ENCODE measurements around the gene SRC.

Gene SRC

DNA sequence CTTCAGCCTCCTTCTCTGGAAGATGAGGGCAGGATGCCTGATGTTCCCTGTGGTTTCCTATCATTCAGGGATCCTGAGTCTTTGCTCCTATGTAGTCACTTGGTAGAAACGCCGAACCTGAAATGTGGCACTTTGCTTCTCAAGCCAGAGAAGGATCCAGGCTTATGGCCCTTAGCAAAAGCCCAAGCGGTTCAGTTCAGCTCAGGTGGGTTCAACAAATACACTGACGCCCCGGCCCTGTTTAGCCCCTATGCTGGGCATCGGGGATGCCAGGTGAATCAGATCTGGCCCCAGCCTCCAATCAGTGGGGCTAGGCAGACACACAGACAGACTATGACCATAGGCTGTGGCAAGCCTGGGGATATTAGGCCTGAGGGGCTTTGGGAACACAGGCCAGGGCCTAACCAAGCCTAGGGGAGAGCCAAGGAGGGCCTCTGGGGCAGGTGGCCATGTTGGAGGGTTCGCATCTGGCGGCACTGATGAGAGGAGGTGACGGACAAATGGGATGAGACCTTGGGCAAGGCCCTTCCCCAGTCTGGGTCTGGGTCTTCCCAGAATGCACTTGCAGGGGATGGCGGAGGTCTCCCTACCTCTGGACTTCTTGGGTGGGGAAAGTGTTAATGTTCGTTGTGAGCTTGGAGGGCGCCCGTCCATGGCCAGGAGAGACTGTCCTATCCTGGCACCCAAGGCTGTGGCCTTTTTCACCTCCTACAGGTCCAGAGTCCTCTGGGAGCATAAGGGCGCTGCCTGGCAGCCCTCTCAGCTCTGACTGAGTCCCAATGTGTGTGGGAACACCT lies 17.6 kb upstream of the SRC start:
- Histone ChIP-seq H3K36me3 (no peaks in the 10 kb centered on the region), H3K4me3 (ENCODE audit: low read depth in 1 of 2, low read length in 1 of 2) (no peak overlapping the region), H3K27ac (no peak overlapping the region), H3K4me1 (ENCODE audit: control insufficient read depth in 1 of 2, insufficient read depth in 1 of 2, low read depth in 1 of 2, low read length in 1 of 2) (no peaks in the 10 kb centered on the region), H3K9me3 (no peaks in the 10 kb centered on the region), H3K27me3 (no peaks in the 10 kb centered on the region)
- TF ChIP-seq, protein P1, sequence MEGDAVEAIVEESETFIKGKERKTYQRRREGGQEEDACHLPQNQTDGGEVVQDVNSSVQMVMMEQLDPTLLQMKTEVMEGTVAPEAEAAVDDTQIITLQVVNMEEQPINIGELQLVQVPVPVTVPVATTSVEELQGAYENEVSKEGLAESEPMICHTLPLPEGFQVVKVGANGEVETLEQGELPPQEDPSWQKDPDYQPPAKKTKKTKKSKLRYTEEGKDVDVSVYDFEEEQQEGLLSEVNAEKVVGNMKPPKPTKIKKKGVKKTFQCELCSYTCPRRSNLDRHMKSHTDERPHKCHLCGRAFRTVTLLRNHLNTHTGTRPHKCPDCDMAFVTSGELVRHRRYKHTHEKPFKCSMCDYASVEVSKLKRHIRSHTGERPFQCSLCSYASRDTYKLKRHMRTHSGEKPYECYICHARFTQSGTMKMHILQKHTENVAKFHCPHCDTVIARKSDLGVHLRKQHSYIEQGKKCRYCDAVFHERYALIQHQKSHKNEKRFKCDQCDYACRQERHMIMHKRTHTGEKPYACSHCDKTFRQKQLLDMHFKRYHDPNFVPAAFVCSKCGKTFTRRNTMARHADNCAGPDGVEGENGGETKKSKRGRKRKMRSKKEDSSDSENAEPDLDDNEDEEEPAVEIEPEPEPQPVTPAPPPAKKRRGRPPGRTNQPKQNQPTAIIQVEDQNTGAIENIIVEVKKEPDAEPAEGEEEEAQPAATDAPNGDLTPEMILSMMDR (IDR thresholded peaks at IDR 0.05), result no peak

DNA sequence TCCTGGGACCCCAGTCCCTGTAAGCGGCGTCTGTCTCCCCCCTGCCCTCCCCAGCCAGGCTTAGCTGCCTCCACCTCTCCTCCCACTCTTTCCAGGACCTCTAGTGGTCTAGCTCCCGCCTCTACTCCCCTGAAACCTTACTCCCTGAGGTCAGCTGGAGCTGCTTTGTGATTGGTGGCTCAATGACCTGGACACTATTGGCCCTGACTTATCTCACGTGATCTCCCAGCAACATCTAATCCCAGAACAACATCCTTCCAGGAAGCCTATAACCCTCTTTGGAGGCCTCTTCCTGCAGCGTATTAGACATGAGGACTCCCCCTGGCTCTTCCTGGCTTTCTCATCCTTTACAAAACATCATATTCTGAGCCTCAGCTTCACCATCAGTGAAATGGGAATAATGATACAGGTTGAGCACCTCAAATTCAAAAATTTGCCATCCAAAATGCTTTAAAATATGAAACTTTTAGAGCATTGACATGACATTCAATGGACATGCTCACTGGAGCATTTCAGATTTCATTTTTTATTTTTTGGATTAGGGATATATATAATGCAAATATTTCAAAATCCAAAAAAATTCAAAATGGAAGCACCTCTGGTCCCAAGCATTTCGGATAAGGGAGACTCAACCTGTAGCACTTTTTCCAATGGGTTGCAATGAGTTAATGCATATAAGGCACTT lies 16.3 kb upstream of the SRC start:
- H3K27ac ChIP-seq, result no peak overlapping the region
- TF ChIP-seq, protein P1 (IDR thresholded peaks at IDR 0.05), result no peak
- no peaks in the 10 kb centered on the region for H3K36me3 ChIP-seq
- H3K4me3 ChIP-seq (ENCODE audit: low read depth in 1 of 2, low read length in 1 of 2), result no peak overlapping the region
- no peaks in the 10 kb centered on the region for H3K27me3 ChIP-seq
- H3K4me1 ChIP-seq (ENCODE audit: control insufficient read depth in 1 of 2, insufficient read depth in 1 of 2, low read depth in 1 of 2, low read length in 1 of 2), result no peaks in the 10 kb centered on the region
- no peaks in the 10 kb centered on the region for H3K9me3 ChIP-seq

DNA sequence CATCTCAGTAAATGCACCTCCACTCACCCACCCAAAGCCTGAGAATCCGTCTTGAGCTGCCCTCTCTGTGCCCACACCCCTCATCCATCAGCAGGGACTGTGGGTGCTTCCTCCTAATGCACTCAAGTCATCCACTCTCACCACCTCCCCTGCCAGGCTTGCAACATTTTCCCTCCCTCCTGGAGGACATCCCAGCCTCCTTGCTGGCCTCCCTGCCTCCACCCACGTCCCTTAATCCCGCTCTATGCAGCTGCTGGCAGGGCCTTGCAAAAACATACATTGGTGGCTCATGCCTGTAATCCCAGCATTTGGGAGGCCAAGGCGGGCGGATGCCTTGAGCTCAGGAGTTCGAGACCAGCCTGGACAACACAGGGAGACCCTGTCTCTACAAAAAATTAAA lies 15.6 kb upstream of the SRC start:
- no peaks in the 10 kb centered on the region for H3K36me3 ChIP-seq
- TF ChIP-seq, protein P1 (IDR thresholded peaks at IDR 0.05), result no peak
- H3K4me3 ChIP-seq (ENCODE audit: low read depth in 1 of 2, low read length in 1 of 2), result no peak overlapping the region
- H3K27me3 ChIP-seq, result peaks cover 1% of the 10 kb centered on the region
- H3K27ac ChIP-seq, result no peak overlapping the region
- no peaks in the 10 kb centered on the region for H3K9me3 ChIP-seq
- no peaks in the 10 kb centered on the region for H3K4me1 ChIP-seq (ENCODE audit: control insufficient read depth in 1 of 2, insufficient read depth in 1 of 2, low read depth in 1 of 2, low read length in 1 of 2)

DNA sequence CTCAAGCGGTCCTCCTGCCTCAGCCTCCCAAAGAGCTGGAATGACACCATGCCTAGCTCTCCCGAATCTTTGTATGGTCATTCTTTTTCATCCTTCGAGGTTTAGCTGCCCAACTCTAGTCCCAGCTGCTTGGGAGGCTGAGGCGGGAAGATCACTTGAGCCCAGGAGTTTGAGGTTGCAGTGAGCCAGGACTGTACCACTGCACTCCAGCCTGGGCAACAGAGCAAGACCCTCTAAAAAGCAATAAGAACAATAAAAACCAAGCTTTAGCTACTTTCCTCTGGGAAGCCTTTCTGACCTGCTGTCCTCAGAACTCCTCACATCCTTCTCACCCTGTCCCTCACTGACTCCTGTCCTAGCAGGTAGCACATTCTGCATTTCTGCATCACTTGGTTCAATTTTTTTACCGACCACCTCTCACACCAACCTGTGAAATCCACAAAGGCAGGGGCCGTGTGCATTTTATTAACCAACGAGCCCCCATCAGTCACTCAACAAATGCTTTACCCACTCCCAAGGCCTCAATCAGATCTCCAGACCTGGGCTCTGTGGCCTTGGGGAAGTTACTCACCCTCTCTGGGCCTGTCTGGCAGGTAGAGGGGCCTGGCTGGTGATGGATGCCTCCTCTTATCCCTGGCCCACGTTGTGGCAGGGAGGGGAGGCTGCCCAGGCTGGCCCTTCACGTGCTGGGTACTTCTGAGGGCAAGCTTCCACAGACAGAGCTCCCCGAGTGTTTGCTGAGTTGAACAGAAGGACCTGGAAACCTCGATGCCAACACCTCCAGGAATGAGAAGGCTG lies 14.7 kb upstream of the SRC start:
- TF ChIP-seq, protein P1 (IDR thresholded peaks at IDR 0.05), result no peak
- no peak overlapping the region for H3K4me3 ChIP-seq (ENCODE audit: low read depth in 1 of 2, low read length in 1 of 2)
- no peaks in the 10 kb centered on the region for H3K36me3 ChIP-seq
- peaks cover 10% of the 10 kb centered on the region for H3K27me3 ChIP-seq
- H3K9me3 ChIP-seq, result no peaks in the 10 kb centered on the region
- no peak overlapping the region for H3K27ac ChIP-seq
- peaks cover 0 to 3% of the 10 kb centered on the region in 2 experiments for H3K4me1 ChIP-seq (ENCODE audit: control insufficient read depth in 1 of 2, insufficient read depth in 1 of 2, low read depth in 1 of 2, low read length in 1 of 2)

DNA sequence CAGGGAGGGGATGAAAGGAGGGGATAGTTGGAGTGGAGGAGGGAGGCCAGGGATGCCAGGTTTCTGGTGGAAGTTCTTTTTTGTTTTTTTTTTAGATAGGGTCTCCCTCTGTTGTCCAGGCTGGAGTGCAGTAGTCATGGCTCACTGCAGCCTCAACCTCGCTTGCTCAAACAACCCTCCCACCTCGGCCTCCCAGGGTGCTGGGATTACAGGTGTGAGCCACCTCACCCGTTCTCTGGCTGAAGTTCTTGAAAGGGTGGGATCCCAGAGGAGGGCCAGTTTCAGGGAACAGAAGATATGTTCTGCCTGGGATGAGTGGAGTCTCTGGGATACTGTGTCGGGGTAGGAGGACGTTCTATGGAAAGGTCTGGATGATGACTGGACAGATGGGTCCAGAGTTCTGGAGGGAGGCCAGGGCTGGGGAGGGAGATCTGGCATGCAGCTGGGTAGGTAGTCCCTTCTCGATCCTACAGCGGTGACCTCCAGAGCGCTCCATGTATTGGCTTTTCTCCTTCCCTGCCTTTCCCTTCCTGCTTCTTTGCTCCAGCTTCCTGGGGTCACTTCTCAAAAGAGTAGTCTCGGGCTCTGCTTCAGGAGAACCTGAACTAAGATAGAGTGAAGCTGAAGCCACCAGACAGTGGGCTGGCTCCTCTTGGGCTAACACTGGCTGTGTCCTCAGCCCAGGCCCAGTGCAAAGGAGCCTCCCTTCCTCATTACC lies 12.7 kb upstream of the SRC start:
- Histone ChIP-seq H3K27me3 (peaks cover 24% of the 10 kb centered on the region), H3K9me3 (no peaks in the 10 kb centered on the region), H3K36me3 (no peaks in the 10 kb centered on the region), H3K27ac (no peak overlapping the region), H3K4me3 (ENCODE audit: low read depth in 1 of 2, low read length in 1 of 2) (no peak overlapping the region), H3K4me1 (ENCODE audit: control insufficient read depth in 1 of 2, insufficient read depth in 1 of 2, low read depth in 1 of 2, low read length in 1 of 2) (peaks cover 4 to 12% of the 10 kb centered on the region in 2 experiments)
- TF ChIP-seq, protein P1 (IDR thresholded peaks at IDR 0.05), result no peak
